Lower lobe of right lung (tissue), 2 donors: Measurements from ENCODE around the gene HECW1. TPM values are rescaled to one million over a fixed set of nuclear protein-coding genes. Genes with fewer than 3 reads are reported as not detected.

ENCODE experiments used
- ATAC-seq, 2 donors: fragments of 200-7000 bp; cut with Tn5 transposase; one replicate each; pipeline ENCODE4 v1.9.1; 2020 to 2022; ENCODE audit warnings: mild to moderate bottlenecking in 2 of 2, moderate library complexity in 2 of 2
- DNase-seq: peaks from one replicate; pipeline ENCODE4 v3.0.0-alpha.2; 2020
- H3K27ac ChIP-seq: fragments of 200-600 bp; one replicate; pipeline ENCODE4 v1.8.0; 2022
- H3K27me3 ChIP-seq: fragments of 200-600 bp; one replicate; pipeline ENCODE4 v1.8.0; 2022; ENCODE audit warnings: low read depth
- H3K36me3 ChIP-seq: fragments of 200-600 bp; one replicate; pipeline ENCODE4 v1.8.0; 2022; ENCODE audit warnings: mild to moderate bottlenecking
- H3K4me1 ChIP-seq: fragments of 200-600 bp; one replicate; pipeline ENCODE4 v1.8.0; 2022
- H3K4me3 ChIP-seq: fragments of 200-600 bp; one replicate; pipeline ENCODE4 v1.8.0; 2022; ENCODE audit warnings: mild to moderate bottlenecking
- H3K9me3 ChIP-seq: fragments of 200-600 bp; one replicate; pipeline ENCODE4 v1.8.0; 2022
- intact Hi-C: fragments of 100-400 bp; cut with DNase I; formaldehyde crosslinking; loops from one replicate; pipeline ENCODE4 v1.11.0; 2022
- total RNA-seq: library from RNA; stranded (reverse); fragmentation: NEBNext Ultra II Directional; extraction: Animal tissue kit (Norgen Biotek cat#: 25700); gene quantifications from one replicate; pipeline ENCODE4 v1.2.1, GENCODE V29; 2021
- TF ChIP-seq, protein P1 (sequence below): fragments of 200-600 bp; IDR thresholded peaks from one replicate; pipeline ENCODE4 v1.8.0; 2022; ENCODE audit warnings: antibody characterized with exemption, mild to moderate bottlenecking
- donor health status: DM: no; HTN: yes; CAD: no; lungs with severe emphysema.

Gene HECW1
- total RNA-seq, 1 donor from 2014 or later: 0.06 TPM

DNA sequence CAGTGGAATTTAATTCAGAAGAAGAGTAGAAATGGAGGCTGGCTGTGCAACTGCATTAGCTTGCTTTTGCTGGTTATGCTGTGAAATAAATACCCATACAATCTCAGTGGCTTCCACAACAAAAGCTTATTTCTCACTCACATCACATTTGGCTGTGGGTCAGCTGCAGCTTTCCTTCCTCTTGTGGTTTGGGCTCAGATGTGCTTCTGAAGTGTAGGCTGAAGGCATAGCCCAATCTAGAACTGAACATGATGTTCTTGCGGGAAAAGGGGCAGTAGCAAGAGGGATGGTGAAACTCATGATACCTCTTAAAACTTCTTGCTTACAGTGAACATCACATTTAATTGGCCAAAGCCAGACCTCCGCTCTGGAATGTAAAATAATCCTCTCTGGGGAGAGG lies 119.9 kb downstream of the HECW1 start:
- ATAC-seq: no peak
- no peaks in the 10 kb centered on the region for H3K4me1 ChIP-seq
- intact Hi-C loops: no loop called here
- no peaks in the 10 kb centered on the region for H3K36me3 ChIP-seq
- no peak overlapping the region for H3K27ac ChIP-seq
- TF ChIP-seq, protein P1, sequence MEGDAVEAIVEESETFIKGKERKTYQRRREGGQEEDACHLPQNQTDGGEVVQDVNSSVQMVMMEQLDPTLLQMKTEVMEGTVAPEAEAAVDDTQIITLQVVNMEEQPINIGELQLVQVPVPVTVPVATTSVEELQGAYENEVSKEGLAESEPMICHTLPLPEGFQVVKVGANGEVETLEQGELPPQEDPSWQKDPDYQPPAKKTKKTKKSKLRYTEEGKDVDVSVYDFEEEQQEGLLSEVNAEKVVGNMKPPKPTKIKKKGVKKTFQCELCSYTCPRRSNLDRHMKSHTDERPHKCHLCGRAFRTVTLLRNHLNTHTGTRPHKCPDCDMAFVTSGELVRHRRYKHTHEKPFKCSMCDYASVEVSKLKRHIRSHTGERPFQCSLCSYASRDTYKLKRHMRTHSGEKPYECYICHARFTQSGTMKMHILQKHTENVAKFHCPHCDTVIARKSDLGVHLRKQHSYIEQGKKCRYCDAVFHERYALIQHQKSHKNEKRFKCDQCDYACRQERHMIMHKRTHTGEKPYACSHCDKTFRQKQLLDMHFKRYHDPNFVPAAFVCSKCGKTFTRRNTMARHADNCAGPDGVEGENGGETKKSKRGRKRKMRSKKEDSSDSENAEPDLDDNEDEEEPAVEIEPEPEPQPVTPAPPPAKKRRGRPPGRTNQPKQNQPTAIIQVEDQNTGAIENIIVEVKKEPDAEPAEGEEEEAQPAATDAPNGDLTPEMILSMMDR: no peak
- no peak for DNase-seq
- H3K27me3 ChIP-seq: no peaks in the 10 kb centered on the region
- H3K4me3 ChIP-seq: no peak overlapping the region
- no peaks in the 10 kb centered on the region for H3K9me3 ChIP-seq

DNA sequence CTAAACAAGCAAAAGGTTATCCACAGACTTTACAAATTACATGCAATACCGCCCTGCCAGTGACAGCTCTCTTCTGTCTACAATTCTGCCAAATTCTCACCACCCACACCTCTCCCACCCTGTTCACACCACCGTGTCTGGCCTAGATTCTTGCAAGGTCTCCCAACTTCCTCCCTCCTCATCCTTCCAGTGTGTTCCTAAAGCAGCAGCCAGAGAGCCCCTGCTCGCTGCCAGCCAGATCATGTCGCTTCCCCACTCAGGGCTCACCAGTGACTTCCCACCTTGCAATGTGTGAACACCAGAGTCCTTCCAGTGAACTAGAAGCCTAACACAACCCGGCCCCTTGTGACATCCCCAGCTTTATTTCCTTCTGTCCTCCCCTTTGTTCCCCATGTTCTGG lies 121.6 kb downstream of the HECW1 start:
- DNase-seq (no peak), ATAC-seq (no peak)
- Histone ChIP-seq H3K9me3 (no peaks in the 10 kb centered on the region), H3K27me3 (no peaks in the 10 kb centered on the region), H3K36me3 (no peaks in the 10 kb centered on the region), H3K27ac (no peak overlapping the region), H3K4me1 (no peaks in the 10 kb centered on the region), H3K4me3 (no peak overlapping the region)
- TF ChIP-seq, protein P1: no peak
- intact Hi-C loops: no loop called here

DNA sequence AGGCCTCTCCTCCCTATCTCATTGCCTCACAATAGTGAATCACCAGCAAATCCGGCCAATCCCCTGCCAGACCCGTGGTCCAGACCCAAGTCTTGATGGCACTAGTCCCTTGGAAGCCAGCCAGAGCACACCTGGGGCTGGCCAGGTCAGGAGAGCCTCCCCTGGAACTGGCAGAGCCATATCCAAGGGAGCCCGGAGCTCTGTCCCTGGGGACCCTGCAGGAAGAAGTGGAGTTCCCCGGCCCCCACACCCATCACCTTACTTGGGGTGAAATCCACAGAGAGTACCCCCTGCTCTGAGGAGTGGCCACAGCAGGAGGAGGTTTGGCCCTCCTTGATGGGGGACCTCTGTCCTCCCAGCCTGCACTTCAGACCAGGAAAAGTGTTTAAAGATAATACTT lies 122.5 kb downstream of the HECW1 start:
- ATAC-seq (no peak), DNase-seq (no peak)
- intact Hi-C loops: no loop called here
- no peaks in the 10 kb centered on the region for H3K9me3 ChIP-seq
- H3K4me1 ChIP-seq: no peaks in the 10 kb centered on the region
- H3K27ac ChIP-seq: no peak overlapping the region
- no peak overlapping the region for H3K4me3 ChIP-seq
- H3K27me3 ChIP-seq: no peaks in the 10 kb centered on the region
- no peaks in the 10 kb centered on the region for H3K36me3 ChIP-seq
- TF ChIP-seq, protein P1: no peak

DNA sequence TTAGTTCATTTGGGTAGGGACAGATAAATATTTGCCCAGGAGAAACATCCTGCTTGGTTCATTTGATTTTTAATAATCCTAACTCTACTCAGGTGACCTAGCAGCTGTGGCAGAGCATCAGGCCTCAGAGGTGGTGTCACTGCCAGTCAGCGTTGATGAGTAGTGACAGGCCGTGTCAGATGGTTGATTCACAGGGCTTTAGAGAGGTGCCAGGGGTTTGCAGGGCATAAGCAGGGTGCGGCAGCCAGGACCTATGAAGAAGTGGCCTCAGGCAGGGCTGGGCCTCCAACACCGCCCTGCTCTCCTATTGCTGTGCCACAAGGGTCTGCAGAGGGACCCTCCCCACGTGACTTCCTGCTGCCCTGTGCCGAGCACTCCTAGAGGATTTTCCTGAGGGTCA lies 128.1 kb downstream of the HECW1 start:
- H3K27me3 ChIP-seq: no peaks in the 10 kb centered on the region
- H3K36me3 ChIP-seq: no peaks in the 10 kb centered on the region
- no peak overlapping the region for H3K4me3 ChIP-seq
- no peak overlapping the region for H3K27ac ChIP-seq
- TF ChIP-seq, protein P1: no peak
- H3K4me1 ChIP-seq: no peaks in the 10 kb centered on the region
- no peaks in the 10 kb centered on the region for H3K9me3 ChIP-seq
- no peak for DNase-seq
- peak in 1 of 2 donors; percentile 19 for ATAC-seq
- intact Hi-C loops: no loop called here

DNA sequence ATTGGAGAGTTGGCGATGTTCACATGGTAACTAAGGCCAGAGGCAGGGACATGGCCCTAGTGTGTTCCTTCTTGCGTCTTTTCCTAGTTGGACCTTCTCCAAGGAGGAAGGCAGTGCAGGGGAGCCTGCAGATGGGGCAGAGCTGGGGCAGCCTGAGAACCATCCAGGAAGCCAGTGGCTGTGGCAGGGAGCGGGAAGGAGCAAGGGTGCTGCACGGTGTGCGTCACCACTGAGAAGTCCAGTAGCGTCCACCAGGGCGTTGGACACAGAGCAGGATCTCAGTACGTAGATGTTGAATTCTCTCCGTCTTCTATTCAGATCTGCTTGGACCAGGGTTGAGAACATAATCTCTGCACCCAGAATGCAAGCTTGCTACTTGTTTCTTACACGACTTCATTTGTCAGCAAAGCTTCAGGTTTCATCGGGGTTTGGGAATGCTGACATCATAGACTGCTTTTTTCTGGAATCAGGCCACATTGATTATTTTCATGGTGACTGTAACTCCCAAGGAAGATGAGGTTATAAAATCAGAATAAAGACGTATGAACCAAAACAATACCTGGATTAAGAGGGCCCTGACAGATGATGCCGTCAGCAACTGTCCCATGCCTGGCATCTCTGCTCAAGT lies 130.3 kb downstream of the HECW1 start:
- DNase-seq: no peak
- H3K27ac ChIP-seq: no peak overlapping the region
- TF ChIP-seq, protein P1: no peak
- no peak overlapping the region for H3K4me3 ChIP-seq
- intact Hi-C loops: no loop called here
- ATAC-seq: no peak
- H3K27me3 ChIP-seq: no peaks in the 10 kb centered on the region
- H3K9me3 ChIP-seq: no peaks in the 10 kb centered on the region
- no peaks in the 10 kb centered on the region for H3K36me3 ChIP-seq
- no peaks in the 10 kb centered on the region for H3K4me1 ChIP-seq

DNA sequence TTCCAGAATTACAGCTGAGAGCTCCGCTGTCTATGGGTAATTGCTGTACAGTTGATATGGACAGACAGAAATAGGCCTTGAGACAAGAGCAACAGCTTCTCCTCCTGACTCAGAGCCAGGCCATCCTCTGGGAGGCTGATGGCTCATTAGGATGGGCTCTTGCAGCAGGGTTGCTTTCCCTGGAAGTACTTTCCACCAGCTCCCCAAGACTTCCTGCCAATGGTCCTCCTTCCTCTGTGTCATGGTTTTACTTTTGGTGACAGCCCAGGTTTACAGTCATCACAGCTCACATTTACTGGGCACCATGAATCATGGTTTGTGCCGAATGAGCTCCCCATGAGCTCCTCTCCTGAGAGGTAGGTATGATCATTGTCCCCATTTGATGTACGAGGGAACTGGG lies 131.8 kb downstream of the HECW1 start:
- no peak for DNase-seq
- no peaks in the 10 kb centered on the region for H3K36me3 ChIP-seq
- no peak for ATAC-seq
- H3K27ac ChIP-seq: no peak overlapping the region
- intact Hi-C loops: no loop called here
- H3K27me3 ChIP-seq: no peaks in the 10 kb centered on the region
- no peak overlapping the region for H3K4me3 ChIP-seq
- no peaks in the 10 kb centered on the region for H3K4me1 ChIP-seq
- H3K9me3 ChIP-seq: no peaks in the 10 kb centered on the region
- TF ChIP-seq, protein P1: no peak
